GM19328 (cell line): ENCODE data around the gene CHRNB2.

Source experiments
- ATAC-seq: cut with Tn5 transposase; IDR thresholded peaks from one replicate; pipeline ENCODE4 v1.9.1; 2021; ENCODE audit warnings: mild to moderate bottlenecking, moderate library complexity; ENCODE audit not compliant: unreplicated experiment

Gene CHRNB2

DNA sequence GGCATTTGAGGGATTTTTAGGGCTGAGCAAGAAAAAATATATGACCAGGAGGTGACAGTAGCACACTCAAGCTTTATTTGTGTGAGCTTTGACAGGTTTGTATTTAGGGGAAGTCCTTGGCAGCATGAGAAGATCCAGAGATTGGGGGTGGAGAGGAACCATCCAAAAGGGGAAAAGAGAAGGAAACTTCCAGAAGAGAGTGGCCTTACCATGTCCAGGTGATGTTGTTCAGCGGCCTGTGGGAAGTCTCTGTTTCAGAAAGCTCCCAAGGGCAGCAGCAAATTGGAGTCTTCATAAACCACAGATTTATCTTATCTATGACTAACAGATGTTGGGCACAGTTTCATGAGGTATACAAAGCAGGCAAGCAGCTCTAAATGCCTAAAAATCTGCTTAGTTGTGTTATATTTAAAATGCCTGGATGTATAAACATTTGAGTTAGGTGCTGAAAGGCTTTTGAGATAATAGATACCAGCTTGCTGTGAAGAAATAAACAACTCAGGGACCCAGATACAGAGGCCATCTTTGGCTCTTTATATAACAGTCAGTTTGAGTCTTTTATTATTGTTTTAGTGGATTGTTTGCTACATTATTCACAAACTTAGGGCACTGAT lies 61.6 kb downstream of the CHRNB2 start:
- ATAC-seq: no peak
